IPS-NIHi7 (cell line): ENCODE results near the gene C1D.
"Not testable (repeated sequence)": the region's sequence is repeated elsewhere in the genome, so short reads cannot be mapped to it uniquely, and the experiment has no call there.

Experiments used
- DNase-seq: peaks from one replicate; pipeline ENCODE4 v3.0.0; 2012; ENCODE audit warnings: mixed read lengths; ENCODE audit errors: extremely low spot score

The C1D gene

DNA sequence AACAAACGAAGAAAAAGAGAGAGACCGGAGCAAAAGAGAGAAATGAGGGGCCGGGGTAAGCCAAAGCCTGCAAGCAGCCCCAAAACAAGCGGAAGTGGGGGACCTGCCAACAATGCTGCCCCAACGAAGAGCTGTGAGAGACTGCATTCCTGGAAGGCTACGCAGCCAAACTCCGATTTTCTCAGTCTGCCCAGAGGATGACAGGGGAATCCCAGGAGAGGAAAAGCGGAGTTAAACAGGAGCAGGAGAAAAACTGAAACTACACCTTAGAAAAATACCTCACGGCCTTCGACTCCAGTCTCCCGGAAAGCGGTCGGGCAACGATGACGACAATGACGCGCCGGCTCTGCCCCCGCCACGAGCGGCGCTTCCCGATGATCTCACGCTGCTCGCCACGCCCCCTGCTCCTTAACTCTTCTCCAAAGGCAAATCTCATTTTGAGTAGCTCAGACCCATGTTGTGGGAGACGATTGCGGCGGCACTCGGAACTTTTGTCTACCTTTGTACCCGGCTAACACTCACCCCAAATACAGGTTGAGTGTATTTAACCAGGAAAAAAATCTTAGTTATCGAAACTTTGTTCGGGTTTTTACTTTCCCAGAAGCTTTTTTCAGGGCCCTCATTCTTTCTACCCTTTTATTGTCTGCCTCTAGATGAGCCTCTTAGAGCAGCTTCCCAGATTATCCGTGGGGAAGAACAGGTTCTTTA lies at the start of gene C1D:
Gene C1D (minus strand): TSS at position 325 of the 708 bp plus-strand sequence. CDS start 15,694 bp downstream, outside the sequence.
- DNase-seq: peak; percentile 91

- no peak for DNase-seq
Measured at GRCh38 chr2:68110102-68110501, 47.3 kb upstream of the C1D start.

DNA sequence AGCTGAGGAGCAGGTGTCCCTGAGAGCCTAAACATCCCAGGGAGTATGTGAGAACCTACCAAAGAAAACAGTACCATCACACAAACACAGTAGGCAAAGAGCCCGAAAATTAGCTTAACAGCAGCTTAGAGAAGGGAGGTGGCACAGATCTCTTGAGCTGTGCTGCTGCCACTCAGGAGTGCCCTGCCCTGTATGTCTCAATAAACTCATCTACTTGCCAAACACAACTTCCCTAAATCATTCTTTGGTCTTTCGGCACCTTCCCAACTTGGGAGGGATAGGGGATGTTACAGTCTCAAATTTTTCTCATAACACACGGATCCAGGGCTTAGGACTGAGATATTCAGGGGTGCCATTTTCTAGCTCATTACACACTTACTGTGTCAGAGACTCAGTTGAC lies 45.3 kb upstream of the C1D start:
- DNase-seq: no peak

- no peak for DNase-seq
Measured at GRCh38 chr2:68107475-68107874, 44.7 kb upstream of the C1D start.

- DNase-seq: no peak
Measured at GRCh38 chr2:68104111-68104835, 41.5 kb upstream of the C1D start.

- no peak for DNase-seq
Measured at GRCh38 chr2:68103709-68104055, 40.9 kb upstream of the C1D start.

DNA sequence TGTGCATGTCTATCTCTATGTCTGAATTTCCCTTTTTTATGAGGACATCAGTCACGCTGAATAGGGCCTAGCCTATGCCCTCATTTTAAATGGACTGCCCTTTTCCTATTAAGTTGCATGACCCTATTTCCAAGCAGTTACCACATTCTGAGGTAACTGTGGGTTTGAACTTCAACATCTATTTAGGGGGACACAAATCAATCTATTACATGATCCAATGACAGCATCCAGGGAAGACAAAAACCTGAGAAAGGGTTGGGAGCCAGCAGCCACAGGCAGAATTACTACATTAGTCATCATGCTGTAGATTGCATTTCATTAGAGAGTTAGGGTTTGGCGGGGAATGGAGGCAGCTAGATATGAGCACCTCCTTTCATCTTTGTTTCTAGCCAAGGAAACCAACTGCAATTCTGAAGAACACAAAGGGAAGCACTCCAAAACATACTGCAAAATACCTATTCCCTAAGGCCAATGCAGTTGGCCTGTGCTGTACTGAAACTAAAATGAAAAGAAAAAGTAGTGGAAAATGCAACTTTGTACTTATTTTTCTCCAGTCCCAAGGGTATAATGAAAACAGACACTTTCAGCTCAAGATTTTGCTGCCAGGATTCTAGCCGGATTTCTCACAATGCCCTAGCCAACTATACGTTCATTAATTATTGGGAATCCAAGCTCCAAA lies 40.4 kb upstream of the C1D start:
- no peak for DNase-seq

DNA sequence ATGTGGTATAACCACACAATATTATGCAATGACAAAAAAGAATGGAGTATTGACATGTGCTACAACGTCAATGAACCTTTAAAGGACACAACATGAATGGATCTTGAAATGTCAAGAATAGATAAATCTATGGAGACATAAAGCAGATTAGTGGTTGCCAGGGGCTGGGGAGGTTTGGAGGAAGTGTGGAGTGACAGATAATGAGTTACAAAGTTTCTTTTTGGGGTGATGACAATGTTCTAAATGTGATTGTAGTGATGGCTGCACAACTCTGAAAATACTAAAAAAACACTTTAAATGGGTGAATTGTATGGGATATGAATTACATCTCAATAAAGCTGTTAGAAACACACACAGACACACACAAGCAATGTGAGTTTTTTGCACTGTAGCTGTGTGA lies 37.4 kb upstream of the C1D start:
- DNase-seq: no peak

DNA sequence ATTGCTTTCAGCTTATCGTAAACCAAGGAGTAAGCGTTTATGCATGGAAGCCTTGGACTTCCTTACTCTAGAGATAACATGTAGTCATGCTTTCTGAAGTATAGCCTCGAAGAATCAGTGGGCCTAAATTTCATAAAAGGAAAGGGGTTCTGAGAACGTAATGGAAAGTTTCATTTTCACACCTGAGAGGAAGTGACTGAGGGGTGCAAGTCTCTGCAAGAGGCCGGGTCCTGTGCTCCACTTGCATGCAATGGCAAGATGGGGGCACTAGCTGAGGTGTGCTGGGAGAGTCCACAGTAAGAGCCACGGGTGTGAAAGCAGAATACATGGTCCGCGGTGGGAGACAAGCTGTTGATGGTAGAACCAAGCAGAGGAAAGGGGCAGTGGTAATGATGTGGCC lies 36.5 kb upstream of the C1D start:
- DNase-seq: no peak

- DNase-seq: no peak
Measured at GRCh38 chr2:68098291-68098797, 35.5 kb upstream of the C1D start.

DNA sequence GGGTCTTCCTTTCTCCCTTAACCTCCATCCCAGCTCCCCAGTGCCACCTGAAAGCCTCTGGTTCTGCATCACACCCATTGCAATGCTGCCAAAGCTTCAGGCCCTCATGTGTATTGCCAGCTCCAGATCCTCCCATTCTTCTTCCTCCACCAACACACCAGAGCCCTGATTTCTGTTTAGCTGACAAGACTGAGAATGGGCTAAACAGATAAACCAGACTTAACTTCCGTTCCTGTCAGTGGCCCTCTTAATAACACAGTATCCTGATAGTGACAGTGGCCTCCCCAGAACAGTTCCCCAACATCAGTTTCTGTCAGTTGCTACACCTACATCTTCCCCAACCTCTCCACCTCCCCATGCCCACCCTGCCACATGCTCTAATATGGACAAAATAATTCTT lies 31.3 kb upstream of the C1D start:
- DNase-seq: no peak

DNA sequence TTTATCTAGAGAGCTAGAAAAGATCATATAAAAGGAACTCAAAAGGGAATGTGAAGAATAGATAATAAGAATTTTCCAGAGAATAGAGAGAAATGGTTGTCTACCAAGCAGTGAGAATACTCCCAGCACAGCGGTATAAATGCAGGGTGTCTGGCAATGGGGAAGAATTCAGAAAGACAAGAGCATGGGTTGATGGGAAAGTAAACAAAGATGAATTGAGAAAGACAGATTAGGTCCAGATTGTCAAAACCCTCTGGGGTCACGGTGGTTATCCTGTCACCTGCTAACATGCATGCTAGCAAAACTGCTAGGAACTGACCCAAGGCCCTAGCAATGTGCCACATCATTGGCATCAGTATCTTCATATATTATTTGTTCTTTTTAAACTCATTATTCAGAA lies 30.8 kb upstream of the C1D start:
- no peak for DNase-seq

GRCh38 chr2:68091439-68092034 lies 28.7 kb upstream of the C1D start:
- no peak for DNase-seq

GRCh38 chr2:68089961-68090360 lies 27.2 kb upstream of the C1D start:
- DNase-seq: no peak

DNA sequence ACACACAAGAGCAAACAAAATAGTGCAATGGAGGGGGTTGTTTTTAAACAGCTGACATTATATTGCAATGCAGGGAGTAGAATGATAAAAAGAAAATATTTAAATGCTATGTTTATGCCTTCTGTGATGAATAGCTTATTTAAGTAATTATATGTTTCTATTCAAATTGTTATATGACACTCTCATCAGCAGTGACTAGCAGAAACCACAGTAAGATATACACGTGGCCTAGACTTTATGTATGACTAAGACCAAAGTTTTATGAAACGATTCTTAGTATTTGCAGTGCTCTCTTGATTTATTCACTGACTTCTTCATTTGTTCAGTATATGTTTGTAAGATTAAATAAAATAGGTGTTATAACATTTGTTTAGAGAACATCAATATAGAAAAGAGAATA lies 26.1 kb upstream of the C1D start:
- no peak for DNase-seq

DNA sequence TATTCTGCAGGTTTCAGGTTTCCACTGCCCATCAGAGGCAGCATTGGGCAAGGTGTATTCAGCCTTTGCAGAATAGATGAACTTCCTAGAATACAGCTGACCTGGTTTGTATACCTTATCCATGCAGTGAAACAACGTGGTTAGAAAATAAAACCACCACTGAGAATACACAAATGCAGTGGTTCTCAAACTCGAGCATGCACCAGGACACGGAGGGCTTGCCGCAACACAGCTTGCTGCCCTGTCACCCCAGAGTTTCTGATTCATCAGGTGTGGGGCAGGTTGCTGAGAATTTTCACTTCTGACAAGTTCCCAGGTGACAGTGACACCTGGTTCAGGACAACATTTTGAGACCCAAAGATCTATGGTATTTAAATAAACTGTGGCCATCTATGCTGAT lies 23.4 kb upstream of the C1D start:
- DNase-seq: no peak

GRCh38 chr2:68083346-68083745 lies 20.5 kb upstream of the C1D start:
- DNase-seq: no peak

GRCh38 chr2:68074050-68074449 lies 11.2 kb upstream of the C1D start:
- DNase-seq: no peak

DNA sequence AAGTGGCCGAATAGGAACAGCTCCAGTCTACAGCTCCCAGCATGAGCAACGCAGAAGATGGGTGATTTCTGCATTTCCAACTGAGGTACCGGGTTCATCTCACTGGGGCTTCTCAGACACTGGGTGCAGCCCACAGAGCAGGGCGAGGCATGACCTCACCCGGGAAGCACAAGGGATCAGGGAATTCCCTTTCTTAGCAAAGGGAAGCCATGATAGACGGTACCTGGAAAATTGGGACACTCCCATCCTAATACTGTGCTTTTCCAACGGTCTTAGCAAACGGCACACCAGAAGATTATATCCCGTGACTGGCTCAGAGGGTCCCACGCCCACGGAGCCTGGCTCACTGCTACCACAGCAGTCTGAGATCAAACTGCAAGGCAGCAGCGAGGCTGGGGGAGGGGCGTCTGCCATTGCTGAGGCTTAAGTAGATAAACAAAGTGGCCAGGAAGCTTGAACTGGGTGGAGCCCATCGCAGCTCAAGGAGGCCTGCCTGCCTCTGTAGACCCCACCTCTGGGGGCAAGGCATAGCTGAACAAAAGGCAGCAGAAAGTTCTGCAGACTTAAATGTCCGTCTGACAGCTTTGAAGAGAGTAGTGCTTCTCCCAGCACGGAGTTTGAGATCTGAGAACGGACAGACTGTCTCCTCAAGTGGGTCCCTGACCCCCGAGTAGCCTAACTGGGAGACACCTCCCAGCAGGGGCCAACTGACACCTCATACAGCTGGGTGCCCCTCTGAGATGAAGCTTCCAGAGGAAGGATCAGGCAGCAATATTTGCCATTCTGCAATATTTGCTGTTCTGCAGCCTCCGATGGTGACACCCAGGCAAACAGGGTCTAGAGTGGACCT lies 1.2 kb upstream of the C1D start:
- DNase-seq: not testable (repeated sequence)

- DNase-seq: no peak
Measured at GRCh38 chr2:68060652-68061051, 2.2 kb downstream of the C1D start.

DNA sequence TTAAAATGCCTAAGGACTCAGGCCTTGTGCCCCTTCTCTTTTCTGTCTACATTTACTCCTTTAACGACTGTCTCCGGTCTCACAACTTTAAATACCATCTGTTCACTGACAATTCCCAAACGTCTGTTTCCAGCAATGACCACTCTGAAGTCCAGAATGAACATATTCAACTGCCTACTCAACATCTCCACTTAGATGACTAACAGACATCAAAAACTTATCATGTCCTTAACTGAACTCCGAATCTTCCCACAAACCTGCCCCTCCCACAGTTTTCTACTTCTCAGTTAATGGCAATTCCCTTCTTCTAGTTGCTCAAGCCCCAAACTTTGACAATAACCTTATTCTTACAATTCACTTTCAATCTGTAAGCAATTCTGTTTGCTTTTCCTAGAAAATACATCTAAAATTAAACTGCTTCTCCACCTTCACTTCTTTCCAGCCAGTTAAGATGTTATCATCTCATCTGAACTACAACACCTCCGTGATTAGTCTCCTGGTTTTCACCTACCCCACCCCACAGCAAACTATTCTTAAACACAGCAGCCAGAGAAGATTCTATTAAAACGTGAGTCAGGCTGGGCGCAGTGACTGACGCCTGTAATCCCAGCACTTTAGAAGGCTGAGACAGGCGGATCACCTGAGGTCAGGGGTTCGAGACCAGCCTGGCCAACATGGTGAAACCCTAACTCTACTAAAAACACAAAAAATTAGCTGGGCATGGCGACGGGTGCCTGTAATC lies 2.8 kb downstream of the C1D start:
- DNase-seq: no peak
